Sigmoid colon (tissue), 7 donors: Measurements from ENCODE around the gene ADGRV1. TPM values are rescaled to one million over a fixed set of nuclear protein-coding genes. Genes with fewer than 3 reads are reported as not detected.

Experiments used
- DNase-seq: peaks from one replicate; pipeline ENCODE4 v3.0.0-alpha.2; 2019
- H3K27ac ChIP-seq, 4 donors: fragments of 200-600 bp; sonication (generic); one replicate each; pipeline ENCODE4 v1.5.1; 2016 to 2019; ENCODE audit warnings: mild to moderate bottlenecking in 1 of 4
- H3K27me3 ChIP-seq, 3 donors: fragments of 200-600 bp; sonication (generic); one replicate each; pipeline ENCODE4 v1.5.1; 2019; ENCODE audit warnings: mild to moderate bottlenecking in 1 of 3
- H3K36me3 ChIP-seq, 4 donors: fragments of 200-600 bp; sonication (generic); one replicate each; pipeline ENCODE4 v1.5.1; 2016 to 2019
- H3K4me1 ChIP-seq, 4 donors: fragments of 200-600 bp; sonication (generic); one replicate each; pipeline ENCODE4 v1.5.1; 2017 to 2019
- H3K4me3 ChIP-seq, 4 donors: fragments of 200-600 bp; sonication (generic); one replicate each; pipeline ENCODE4 v1.5.1; 2017 to 2019; ENCODE audit warnings: mild to moderate bottlenecking in 2 of 4, moderate library complexity in 1 of 4
- H3K9me3 ChIP-seq, 4 donors: fragments of 200-600 bp in 3 of 4; sonication (generic) in 3 of 4; one replicate each; pipeline versions ENCODE4 v1.5.1 to v1.6.1; 2013 to 2019
- CTCF ChIP-seq, 4 experiments: fragments of 450-650 bp in 3 of 4; fragments of 200-600 bp in 1 of 4; IDR thresholded peaks; one replicate each; pipeline ENCODE4 v1.5.1; 2016 to 2019; ENCODE audit warnings: antibody characterized with exemption in 4 of 4, mild to moderate bottlenecking in 3 of 4, moderate library complexity in 2 of 4
- EP300 ChIP-seq, 4 donors: sonication (generic); formaldehyde crosslinking; IDR thresholded peaks; one replicate each; pipeline ENCODE4 v1.6.1; 2017; ENCODE audit warnings: antibody characterized with exemption in 4 of 4
- POLR2A ChIP-seq, 2 donors: fragments of 450-650 bp; IDR thresholded peaks; one replicate each; pipeline ENCODE4 v1.6.1; 2016; ENCODE audit warnings: antibody characterized with exemption in 2 of 2, mild to moderate bottlenecking in 2 of 2, moderate library complexity in 2 of 2
- POLR2AphosphoS5 ChIP-seq, 4 donors: sonication (generic); formaldehyde crosslinking; IDR thresholded peaks; one replicate each; pipeline ENCODE4 v1.6.1; 2017; ENCODE audit warnings: antibody characterized with exemption in 4 of 4
- WGBS, 2 donors: extraction: QIAGEN DNeasy Blood & Tissue Kit; methylation state at CpG; one replicate each; pipeline ENCODE4 v1.1.7; 2013; 5-methylcytosine and 5-hydroxymethylcytosine counted together
- intact Hi-C: fragments of 100-400 bp; cut with DNase I; formaldehyde crosslinking; loops from one replicate; pipeline ENCODE4 v1.15.1; 2023
- polyA plus RNA-seq, 3 donors: library from polyadenylated mRNA; stranded (reverse); fragments of 200-250 nt; gene quantifications; one replicate each; pipeline ENCODE4 v1.2.3, GENCODE V29; 2013
- total RNA-seq, 4 donors: library from RNA; depleted of rRNA; stranded (reverse); fragments of >200 nt; gene quantifications; one replicate each; pipeline ENCODE4 v1.1.0, GENCODE V29; 2016
- donor health status: healthy with polysubstance abuse.
- donor health status: Bipolar disorder and iron deficiency.
- donor health status: healthy.

ADGRV1 gene
- total and polyA plus RNA-seq, 7 donors = 0.54 to 2.1 (median 0.74) TPM; not detected in 1

GRCh38 chr5:91164424-91164823, 605.8 kb downstream of the ADGRV1 start:
- TF ChIP-seq POLR2AphosphoS5 (IDR thresholded peaks at IDR 0.05) (no peak), CTCF (IDR thresholded peaks at IDR 0.05) (no peak), EP300 (IDR thresholded peaks at IDR 0.05) (no peak), POLR2A (IDR thresholded peaks at IDR 0.05) (no peak)
- H3K27me3 ChIP-seq = no peaks in the 10 kb centered on the region
- H3K4me1 ChIP-seq = peaks cover 0 to 34% (median 24%) of the 10 kb centered on the region in 4 donors
- no peak for DNase-seq
- no peaks in the 10 kb centered on the region for H3K9me3 ChIP-seq
- H3K27ac ChIP-seq = peak overlapping the region; percentile 6 to 82 (median 70)
- intact Hi-C loops = no loop called here
- no peak overlapping the region for H3K4me3 ChIP-seq
- H3K36me3 ChIP-seq = no peaks in the 10 kb centered on the region
- 83 to 92% methylated on average over 3 of the region's 3 CpGs for WGBS, 2 donors

- WGBS, 2 donors = 93 to 94% methylated on average over 3 of the region's 3 CpGs
- H3K4me3 ChIP-seq = no peak overlapping the region
- intact Hi-C loops = no loop called here
- peaks cover 0 to 34% (median 24%) of the 10 kb centered on the region in 4 donors for H3K4me1 ChIP-seq
- TF ChIP-seq EP300 (IDR thresholded peaks at IDR 0.05) (no peak), CTCF (IDR thresholded peaks at IDR 0.05) (no peak), POLR2AphosphoS5 (IDR thresholded peaks at IDR 0.05) (no peak), POLR2A (IDR thresholded peaks at IDR 0.05) (no peak)
- no peaks in the 10 kb centered on the region for H3K27me3 ChIP-seq
- no peak overlapping the region for H3K27ac ChIP-seq
- no peaks in the 10 kb centered on the region for H3K36me3 ChIP-seq
- H3K9me3 ChIP-seq = no peaks in the 10 kb centered on the region
- no peak for DNase-seq
These were observed 607.6 kb downstream of the ADGRV1 start for GRCh38 chr5:91166059-91166807.

- intact Hi-C loops = no loop called here
These were observed 610.3 kb downstream of the ADGRV1 start for GRCh38 chr5:91168859-91169258.

GRCh38 chr5:91170266-91170665, 611.7 kb downstream of the ADGRV1 start:
- no peaks in the 10 kb centered on the region for H3K27me3 ChIP-seq
- WGBS, 2 donors = 0 to 2% methylated on average over 1 of the region's 1 CpG
- no peaks in the 10 kb centered on the region for H3K9me3 ChIP-seq
- TF ChIP-seq CTCF (IDR thresholded peaks at IDR 0.05) = no peak
- TF ChIP-seq POLR2AphosphoS5 (IDR thresholded peaks at IDR 0.05) = no peak
- no peak for TF ChIP-seq EP300 (IDR thresholded peaks at IDR 0.05)
- no peak for TF ChIP-seq POLR2A (IDR thresholded peaks at IDR 0.05)
- intact Hi-C loops = no loop called here
- DNase-seq = no peak
- peaks cover 0 to 16% (median 11%) of the 10 kb centered on the region in 4 donors for H3K4me1 ChIP-seq
- H3K4me3 ChIP-seq = no peak overlapping the region
- no peaks in the 10 kb centered on the region for H3K36me3 ChIP-seq
- no peak overlapping the region for H3K27ac ChIP-seq

More at GRCh38 chr5:91168859-91169258, 610.3 kb downstream of the ADGRV1 start:
- Histone ChIP-seq H3K27ac (no peak overlapping the region), H3K9me3 (no peaks in the 10 kb centered on the region), H3K4me3 (no peak overlapping the region), H3K36me3 (no peaks in the 10 kb centered on the region), H3K27me3 (no peaks in the 10 kb centered on the region), H3K4me1 (peaks cover 0 to 14% (median 6%) of the 10 kb centered on the region in 4 donors)
- no peak for DNase-seq
- WGBS, 2 donors = 69 to 72% methylated on average over 1 of the region's 1 CpG
- TF ChIP-seq CTCF (IDR thresholded peaks at IDR 0.05) = no peak

GRCh38 chr5:91171322-91171721, 612.7 kb downstream of the ADGRV1 start:
- no peak for DNase-seq
- Histone ChIP-seq H3K4me1 (peaks cover 0 to 27% (median 19%) of the 10 kb centered on the region in 4 donors), H3K27me3 (no peaks in the 10 kb centered on the region), H3K36me3 (no peaks in the 10 kb centered on the region), H3K27ac (no peak overlapping the region), H3K4me3 (no peak overlapping the region), H3K9me3 (no peaks in the 10 kb centered on the region)
- intact Hi-C loops = no loop called here
- WGBS, 2 donors = 62 to 76% methylated on average over 2 of the region's 2 CpGs
- TF ChIP-seq EP300 (IDR thresholded peaks at IDR 0.05) (no peak), CTCF (IDR thresholded peaks at IDR 0.05) (no peak), POLR2AphosphoS5 (IDR thresholded peaks at IDR 0.05) (no peak), POLR2A (IDR thresholded peaks at IDR 0.05) (no peak)
